Germinal center (tissue), 1 donor: ENCODE measurements around the gene ZC2HC1C.
A peak's percentile ranks its signal among the peaks of the same experiment; 100 is the strongest.
"Not testable (repeated sequence)": the region's sequence is repeated elsewhere in the genome, so short reads cannot be mapped to it uniquely, and the experiment has no call there.

Experiments
- DNase-seq: peaks from one replicate; pipeline ENCODE4 v3.0.0; 2012; ENCODE audit warnings: mixed read lengths, low spot score

The ZC2HC1C gene

GRCh38 chr14:75095690-75096089, 26.2 kb downstream of the ZC2HC1C start:
- no peak for DNase-seq

- DNase-seq: no peak
Observed at GRCh38 chr14:75096959-75097358, 27.5 kb downstream of the ZC2HC1C start.

- no peak for DNase-seq
Observed at GRCh38 chr14:75098212-75098611, 28.8 kb downstream of the ZC2HC1C start.

- no peak for DNase-seq
Observed at GRCh38 chr14:75098682-75099081, 29.2 kb downstream of the ZC2HC1C start.

- DNase-seq: no peak
Observed at GRCh38 chr14:75101491-75101890, 32.0 kb downstream of the ZC2HC1C start.

GRCh38 chr14:75107186-75107585, 37.7 kb downstream of the ZC2HC1C start:
- no peak for DNase-seq

- no peak for DNase-seq
Observed at GRCh38 chr14:75109877-75110276, 40.4 kb downstream of the ZC2HC1C start.

GRCh38 chr14:75113932-75114539, 44.6 kb downstream of the ZC2HC1C start:
- DNase-seq: no peak

- DNase-seq: no peak
Observed at GRCh38 chr14:75119056-75119455, 49.6 kb downstream of the ZC2HC1C start.

- DNase-seq: no peak
Observed at GRCh38 chr14:75120541-75121291, 51.3 kb downstream of the ZC2HC1C start.

GRCh38 chr14:75121552-75121951, 52.1 kb downstream of the ZC2HC1C start:
- no peak for DNase-seq

GRCh38 chr14:75123991-75124390, 54.5 kb downstream of the ZC2HC1C start:
- no peak for DNase-seq

- no peak for DNase-seq
Observed at GRCh38 chr14:75125617-75126016, 56.2 kb downstream of the ZC2HC1C start.

GRCh38 chr14:75126121-75126544, 56.7 kb downstream of the ZC2HC1C start:
- no peak for DNase-seq

- DNase-seq: peak; percentile 89
Observed at GRCh38 chr14:75126679-75127473, 57.4 kb downstream of the ZC2HC1C start, which contains the start of gene NEK9. TSS of gene NEK9 (minus strand) at chr14:75127048. CDS start at chr14:75126921, 127 bp downstream.

- DNase-seq: not testable (repeated sequence)
Observed at GRCh38 chr14:75127474-75127820, 58.0 kb downstream of the ZC2HC1C start.

GRCh38 chr14:75127903-75128595, 58.6 kb downstream of the ZC2HC1C start:
- DNase-seq: no peak

- DNase-seq: no peak
Observed at GRCh38 chr14:75128596-75128990, 59.2 kb downstream of the ZC2HC1C start.
